Activated effector memory CD4-positive, alpha-beta T cell treated with Interleukin-2 at 50 U/mL for 16 hours (primary cell): ENCODE results near the gene RASL10B.
"Not testable (repeated sequence)": the region's sequence is repeated elsewhere in the genome, so short reads cannot be mapped to it uniquely, and the experiment has no call there.

Experiments
- DNase-seq: peaks from one replicate; pipeline ENCODE4 v3.0.0-alpha.2; 2020

RASL10B gene

DNA sequence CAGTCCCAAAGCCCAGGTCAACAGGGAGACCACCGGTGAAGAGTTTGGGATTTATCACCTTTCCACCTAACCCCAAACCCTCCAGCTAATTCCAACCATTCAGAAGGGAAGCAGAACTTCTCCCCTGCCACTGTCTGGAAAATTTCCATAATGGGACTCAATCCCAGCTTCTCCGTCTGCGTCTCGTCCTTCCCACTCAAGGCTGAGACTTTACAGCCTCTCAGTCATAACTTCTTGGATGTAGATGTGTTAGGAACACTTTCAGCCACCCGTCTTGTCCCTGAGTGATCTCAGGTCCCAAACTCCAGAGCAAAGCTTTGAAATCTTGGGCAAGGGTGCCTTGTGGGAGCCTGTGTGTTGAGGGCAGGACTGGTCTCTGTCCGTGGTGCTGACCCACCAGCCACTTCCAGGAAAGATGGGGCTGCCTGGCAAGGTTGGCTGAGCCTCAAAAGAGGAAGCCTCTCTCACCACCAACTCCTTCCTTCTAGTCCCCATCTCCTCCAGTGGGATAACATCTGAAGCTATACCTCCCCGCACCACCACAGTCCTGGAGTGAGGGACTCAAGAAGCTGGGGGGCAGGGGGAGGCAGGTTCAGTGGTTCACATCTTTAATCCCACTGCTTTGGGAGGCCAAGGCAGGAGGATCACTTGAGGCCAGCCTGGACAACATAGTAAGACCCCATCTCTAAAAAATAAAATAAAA, 12.3 kb downstream of the RASL10B start:
- DNase-seq: no peak

DNA sequence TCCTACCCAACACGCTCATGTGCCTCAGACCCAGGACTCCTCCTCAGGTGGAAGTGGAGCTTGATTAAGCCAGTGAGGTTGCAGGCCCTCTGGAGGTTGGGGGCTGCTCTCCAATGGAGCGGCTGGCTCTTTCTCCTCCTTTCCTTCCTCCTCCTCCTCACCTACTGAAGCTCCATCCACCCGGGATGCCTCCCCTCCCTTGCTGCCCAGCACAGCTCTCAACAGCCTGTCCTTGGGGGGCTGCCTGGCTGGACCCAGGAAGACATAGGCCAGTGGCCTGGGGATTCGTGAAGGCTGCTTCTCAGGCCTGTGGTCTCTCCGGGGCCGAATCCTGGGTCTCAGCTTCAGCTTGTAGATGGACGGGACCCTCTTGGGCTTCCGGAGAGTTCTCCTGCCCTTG, 13.4 kb downstream of the RASL10B start:
- no peak for DNase-seq

DNA sequence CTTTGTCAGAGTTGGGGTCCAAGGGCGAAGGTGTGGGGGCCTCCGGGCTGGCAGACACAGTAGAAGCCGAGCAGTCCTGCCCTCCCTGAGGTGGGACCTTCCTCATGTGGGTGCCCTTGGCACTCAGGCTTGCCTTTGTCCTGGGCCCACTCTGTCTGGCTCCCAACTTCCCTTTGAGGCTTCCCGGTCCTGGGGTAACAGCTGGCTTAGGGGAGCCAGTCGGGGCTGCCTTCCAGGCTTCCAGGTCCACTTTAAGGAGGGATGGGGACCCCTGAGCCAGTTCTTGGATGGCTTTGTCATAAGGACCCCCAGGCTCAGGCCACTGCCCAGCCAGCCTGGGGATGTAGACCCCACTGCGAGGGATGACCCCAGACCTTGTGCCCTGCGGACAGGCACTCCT, 13.8 kb downstream of the RASL10B start:
- no peak for DNase-seq

DNA sequence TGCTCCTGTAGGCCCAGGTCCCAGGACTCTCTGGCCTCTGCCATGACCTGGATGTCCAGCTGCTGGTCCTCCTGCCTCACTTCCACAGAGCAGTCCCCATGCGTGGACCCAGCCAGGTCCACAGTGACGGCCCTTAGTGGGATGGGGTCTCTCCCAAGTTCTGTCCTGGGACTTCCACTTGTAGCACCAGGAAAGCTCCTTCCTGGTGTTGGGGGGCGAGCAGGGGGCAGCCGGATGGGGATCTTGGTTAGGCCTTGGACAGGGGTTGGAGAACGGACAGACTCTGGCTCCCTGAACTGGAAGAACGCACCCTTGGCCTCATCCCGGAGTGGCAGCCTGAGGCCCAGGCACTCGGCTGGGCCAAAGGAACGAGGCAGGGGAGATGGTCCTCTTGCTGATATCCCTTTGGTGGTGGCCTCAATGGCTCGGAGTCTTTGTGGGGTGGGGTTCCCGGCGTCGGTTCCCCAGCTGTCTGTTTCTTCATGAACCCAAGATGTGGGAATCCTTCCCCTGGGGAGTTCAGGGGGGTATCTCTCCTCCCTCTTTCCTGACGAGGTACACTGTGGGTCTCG, 14.4 kb downstream of the RASL10B start:
- DNase-seq: no peak

DNA sequence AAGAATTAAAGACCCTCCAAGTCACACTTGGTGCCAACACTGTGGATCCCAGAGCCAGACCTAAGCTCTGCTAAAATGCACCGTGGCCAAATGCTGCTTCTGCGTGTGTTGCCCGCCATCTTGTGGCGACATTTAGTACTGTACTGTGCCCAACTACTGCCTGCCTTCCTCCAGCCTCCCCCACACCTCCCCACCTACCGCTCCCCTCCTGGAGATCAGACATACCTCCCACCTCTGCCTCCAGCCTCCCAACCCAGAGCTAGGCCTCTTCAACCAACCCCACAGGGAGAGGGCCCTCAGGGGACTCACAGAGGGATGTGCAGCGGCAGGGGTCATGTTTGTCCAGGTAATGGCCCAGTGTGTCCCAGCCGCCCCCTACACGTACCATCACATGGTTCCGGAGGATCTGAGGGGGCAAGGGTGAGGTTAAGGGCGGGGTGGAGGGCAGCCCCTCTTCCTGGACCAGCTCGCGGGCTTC, 16.1 kb downstream of the RASL10B start:
- peak; percentile 61 for DNase-seq

DNA sequence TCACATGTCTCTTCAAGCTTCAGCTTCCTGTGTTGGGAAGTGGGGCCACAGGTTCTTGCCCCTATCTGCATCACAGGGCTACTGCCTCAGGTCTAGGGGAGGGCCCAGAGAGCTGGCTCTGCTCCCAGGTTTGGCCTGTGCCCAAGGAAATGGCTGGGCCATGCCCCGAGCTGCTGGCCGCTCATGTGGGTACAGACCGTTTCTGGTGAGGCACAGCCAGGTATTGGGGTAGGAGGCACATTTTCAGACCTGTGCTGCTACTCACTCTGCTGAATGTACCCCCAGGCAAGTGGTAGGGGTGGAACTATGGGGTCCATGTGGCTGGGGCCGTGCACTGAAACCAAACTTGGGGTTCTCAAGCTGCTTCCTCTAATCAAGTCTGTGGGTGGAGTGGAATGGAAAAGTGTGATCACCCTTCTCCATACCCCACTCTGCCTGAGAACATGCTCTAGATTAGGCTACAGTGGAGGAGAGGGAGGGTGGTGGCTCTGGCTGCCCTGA, 17.0 kb downstream of the RASL10B start:
- no peak for DNase-seq

DNA sequence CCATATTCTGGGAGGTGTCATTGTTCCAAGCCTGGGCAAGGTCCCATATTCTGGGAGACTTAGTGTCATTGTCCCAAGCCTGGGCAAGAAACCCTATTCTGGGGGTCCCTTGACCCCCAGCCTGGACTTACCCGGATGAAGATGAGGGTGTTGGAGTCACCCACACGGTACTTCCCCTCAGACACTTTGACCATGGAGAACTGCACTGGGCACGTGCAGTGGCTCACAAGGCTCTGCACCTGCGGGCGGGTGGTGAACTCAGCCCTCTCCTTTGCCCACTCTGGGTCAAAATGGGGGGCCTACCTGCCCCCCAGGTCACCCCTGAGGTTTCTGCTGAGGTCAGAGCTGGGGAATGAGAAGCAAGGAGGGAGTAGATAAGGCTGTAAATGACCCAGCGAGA, 17.5 kb downstream of the RASL10B start:
- DNase-seq: no peak

DNA sequence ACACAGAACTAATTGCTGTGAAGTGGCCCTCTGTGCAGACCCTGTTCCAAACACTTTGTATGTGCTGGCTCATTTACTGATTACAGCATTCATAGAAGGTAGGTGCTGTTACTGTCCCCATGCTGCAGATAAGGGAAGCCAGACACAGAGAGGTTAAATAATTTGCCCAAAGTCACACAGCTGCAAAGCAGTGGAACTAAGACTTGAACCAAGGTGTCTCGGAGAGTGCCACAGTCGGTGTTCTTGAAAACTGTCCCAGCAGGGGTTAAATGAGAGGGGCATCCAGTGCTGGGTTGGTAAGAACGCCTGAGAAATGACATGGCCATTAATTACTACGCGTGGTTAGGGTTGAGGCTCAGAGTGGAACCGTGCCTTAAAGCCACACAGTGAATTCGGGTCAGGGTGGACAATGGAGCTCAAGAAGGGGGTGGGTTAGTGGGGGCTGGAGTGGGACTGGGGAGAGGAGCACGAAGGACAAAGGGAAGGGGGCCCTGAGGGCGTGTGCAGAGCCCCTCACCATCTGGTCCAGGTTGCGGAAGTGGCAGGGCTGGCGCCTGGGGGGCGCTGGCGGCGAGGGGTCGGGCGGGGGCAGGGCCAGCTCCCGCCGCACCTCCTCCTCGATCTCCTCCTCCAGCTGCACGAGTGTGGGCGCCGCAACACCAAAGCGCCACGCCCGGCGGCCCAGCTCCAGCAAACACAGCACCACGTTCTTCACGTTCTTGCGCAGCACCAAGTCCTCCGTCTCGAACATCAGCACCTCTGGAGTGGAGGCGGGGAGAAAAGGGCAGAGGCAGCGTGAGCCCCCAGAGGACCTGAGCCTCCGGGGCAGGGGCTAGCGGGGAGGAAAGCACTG, 18.3 kb downstream of the RASL10B start:
- no peak for DNase-seq

DNA sequence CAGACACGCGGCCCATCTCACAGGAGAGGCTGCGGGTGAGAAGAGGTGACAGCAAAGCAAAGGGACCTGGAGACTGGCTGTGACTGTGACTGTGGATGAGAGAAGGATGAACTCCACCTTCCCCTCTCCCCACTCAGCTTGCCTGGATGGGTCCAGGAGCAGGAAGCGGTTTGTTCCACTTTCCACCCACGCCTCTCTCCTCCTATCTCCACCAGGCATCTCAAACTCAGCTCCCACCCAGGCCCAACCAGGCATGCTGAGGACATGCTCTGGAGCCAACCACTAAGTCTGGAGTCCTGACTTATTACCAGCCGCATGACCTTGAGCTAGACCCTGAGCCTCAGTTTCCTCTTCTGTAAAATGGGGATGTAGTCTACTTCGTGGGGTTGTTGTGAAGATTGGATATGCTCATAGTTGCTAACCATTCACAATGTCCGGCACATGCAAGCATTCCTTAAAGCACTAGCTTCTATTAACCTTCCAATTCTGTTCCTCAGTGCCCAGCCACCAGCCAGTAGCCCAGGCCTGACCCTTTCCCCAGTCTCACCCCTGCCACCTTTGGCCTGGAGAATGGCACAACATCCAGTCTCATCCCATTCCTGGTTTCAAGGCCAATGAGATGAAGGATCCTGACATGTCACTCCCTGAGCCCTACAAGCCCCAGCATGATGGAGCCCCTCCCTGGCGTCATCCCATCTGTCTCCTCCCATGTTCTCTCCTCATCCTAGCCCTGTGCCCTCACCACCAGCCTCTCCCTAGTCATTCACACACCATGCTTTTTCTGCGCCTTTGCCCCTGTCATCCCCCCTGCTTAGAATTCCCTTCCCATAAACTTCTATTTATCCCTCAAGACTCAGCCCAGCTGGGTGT, 19.3 kb downstream of the RASL10B start:
- DNase-seq: no peak

DNA sequence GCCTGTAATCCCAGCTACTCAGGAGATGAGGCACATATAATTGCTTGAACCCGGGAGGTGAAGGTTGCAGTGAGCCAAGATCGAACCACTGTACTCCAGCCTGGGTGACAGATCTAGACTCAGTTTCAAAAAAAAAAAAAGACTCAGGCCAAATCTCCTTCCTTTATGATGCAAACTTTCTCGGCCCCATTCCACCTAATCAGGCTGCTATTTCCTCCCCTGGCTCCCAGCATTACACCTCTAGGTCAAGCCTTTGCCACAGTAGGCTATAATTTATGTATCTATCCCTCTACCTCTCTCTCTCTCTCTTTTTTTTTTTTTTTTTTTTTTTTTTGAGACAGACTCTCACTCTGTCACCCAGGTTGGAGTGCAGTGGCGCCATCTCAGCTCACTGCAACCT, 20.1 kb downstream of the RASL10B start:
- DNase-seq: not testable (repeated sequence)

DNA sequence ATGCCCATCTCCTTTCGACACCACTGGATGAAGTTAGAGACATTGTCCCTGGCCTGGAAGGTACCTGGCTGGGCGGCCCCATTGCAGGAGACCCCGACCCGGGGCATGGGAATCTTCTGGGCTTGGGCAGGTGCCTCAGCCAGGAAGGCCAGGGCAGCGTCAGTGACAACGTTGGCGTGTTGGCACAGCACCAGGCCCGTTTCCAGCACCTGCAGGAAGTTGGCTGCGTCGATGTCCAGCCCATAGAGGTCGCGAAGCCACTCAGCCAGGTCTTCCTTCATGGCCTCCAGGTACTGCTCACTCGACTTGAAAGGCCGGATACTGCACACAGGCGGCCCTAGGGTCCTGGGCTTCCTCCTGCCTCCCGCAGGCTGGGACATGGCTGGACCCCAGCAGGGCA, 21.0 kb downstream of the RASL10B start:
- no peak for DNase-seq

DNA sequence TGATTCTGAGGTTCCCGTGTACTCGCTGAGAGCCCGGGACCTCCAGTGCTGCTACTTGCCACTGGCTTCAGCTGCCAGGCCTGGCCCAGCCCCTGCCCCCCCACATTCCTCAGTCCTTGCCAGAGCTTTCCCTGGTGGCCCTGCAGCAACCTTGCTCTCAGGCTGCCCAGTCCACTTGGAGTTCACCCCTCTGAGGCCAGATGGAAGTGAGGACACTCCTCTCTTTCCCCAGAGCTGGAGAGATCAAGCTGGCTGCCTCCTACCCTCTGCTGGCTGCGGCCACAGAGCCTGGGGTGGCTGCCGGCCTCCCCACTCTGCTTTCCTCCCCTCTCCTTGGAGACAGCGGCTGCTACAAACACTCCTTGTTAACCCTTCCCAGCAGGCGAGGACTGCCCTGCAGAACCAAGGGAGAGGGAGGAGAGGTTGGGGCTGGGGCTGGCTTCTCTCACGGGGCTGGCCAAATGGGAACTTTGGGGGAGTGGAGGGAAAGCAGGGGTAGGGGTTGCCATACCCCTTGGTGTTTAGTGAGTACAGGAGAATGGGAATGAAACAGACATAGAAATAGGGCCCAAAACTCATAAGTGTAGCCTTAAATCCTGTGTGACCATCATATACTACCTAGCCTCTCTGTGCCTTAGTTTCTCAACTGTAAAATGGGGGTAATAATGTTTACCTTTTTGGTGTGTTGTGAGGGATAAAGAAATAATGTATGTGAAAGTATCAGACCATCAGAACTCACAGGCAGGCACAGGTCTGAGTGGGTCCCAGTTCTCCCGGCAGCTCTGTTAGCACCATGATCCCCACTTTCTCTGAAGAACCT, 21.7 kb downstream of the RASL10B start, which contains the start of gene GAS2L2:
Gene GAS2L2 (minus strand): TSS at position 295 of the 820 bp plus-strand sequence. CDS start 389 bp downstream, outside the sequence.
- no peak for DNase-seq

DNA sequence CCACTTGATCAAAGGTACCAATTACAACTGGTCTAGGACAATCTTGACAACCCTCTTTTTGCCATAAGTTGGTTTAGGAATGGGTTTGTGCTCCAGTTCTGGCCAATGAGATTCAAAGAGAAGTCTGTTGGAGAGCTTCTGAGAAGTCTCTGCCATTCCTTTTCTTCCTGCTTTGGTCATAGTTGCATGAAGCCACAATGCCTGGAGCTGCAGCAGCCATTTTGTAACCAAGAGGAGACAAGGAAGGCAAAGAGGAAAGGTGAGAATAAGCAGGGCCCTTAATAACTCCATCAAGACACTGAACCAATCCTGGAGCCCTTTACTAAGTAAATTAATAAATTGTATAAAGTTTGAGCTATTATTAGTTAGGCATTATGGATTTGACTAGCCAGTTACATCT, 25.8 kb downstream of the RASL10B start:
- DNase-seq: no peak

DNA sequence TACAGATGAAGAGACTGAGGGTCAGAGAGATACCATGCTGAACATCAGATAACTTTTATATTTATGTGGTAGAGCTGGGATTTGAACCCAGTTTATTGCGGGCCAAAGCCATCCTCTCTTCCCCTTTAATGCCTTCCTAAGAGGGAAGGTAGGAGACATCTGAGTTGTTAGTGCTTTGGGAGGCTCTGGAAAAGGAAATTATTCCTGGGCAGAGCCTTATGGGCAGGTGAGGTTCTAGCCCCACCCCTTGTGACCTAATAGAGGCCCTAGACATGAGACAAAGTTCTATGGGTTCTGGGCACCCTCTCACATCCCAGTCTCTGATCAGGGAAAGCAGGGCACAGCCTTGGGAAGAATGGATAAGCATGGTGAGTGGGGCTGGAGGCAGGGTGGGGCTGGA, 29.1 kb downstream of the RASL10B start, which contains the start of gene C17orf50:
Gene C17orf50 (plus strand): TSS at position 301 of the 400 bp plus-strand sequence. CDS start 55 bp downstream, at position 356.
- no peak for DNase-seq

DNA sequence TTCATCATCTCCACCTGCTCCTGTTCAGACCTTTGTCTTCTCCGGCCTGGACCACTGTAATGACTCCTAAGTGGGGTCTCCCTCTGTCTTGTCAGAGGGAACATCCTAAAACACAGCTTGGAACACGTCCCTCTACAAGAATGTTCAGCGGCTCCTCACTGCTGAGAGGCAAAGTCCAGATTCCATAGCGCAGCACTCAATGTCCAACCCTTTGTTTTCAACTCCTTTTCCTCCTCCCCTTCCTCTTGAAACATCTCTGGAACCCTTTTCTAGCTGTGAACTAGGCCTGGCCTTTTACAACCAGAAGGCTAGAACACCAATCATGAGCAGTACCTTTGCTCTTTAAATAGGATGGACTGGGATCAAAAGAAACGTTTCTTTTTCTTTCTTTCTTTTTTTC, 30.2 kb downstream of the RASL10B start:
- DNase-seq: no peak

DNA sequence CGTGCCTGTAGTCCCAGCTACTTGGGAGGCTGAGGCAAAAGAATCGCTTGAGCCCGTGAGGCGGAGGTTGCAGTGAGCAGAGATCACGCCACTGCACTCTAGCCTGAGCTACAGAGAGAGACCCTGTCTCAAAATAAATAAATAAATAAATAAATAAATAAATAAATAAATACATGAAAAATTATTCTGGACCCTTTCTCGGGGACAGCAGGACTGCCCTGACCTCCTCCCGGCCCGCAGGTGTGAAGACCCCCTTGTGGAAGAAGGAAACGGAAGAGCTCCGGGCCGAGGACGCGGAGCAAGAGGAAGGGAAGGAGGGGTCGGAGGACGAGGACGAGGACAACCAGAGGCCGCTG, 32.3 kb downstream of the RASL10B start:
- DNase-seq: no peak

DNA sequence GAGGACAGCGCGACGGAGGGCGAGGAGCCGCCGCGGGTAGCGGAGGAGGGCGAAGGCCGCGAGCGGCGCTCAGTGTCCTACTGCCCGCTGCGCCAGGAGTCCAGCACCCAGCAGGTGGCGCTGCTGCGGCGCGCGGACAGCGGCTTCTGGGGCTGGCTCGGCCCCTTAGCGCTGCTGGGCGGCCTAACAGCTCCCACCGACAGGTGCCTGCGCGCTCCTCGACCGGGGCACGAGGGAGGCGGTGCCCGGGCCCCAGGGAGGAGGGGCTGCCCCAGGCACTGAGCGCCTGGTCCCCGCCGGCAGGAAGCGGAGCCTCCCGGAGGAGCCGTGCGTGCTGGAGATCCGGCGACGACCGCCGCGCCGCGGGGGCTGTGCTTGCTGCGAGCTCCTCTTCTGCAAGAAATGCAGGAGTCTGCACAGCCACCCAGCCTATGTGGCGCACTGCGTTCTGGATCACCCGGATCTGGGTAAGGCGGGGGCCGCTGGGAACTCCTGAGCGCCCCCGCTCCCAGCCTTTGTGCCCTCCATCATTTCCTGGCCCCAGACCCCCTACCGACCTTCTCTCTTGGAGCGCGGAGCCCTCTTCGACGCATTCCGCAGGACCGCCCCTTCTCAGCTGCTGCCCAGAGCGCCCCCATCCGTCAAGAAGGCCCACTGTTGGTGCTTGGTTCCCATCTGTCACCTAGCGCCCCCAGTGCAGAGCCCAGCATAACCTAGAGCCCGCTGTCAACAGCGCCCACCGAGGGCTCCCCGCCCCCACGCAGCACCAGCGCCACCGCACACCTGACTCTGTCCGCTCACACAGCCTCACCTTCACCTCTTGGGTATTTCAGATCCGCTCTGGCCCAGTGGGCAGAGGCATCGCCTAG, 32.9 kb downstream of the RASL10B start:
- DNase-seq: peak; percentile 79

DNA sequence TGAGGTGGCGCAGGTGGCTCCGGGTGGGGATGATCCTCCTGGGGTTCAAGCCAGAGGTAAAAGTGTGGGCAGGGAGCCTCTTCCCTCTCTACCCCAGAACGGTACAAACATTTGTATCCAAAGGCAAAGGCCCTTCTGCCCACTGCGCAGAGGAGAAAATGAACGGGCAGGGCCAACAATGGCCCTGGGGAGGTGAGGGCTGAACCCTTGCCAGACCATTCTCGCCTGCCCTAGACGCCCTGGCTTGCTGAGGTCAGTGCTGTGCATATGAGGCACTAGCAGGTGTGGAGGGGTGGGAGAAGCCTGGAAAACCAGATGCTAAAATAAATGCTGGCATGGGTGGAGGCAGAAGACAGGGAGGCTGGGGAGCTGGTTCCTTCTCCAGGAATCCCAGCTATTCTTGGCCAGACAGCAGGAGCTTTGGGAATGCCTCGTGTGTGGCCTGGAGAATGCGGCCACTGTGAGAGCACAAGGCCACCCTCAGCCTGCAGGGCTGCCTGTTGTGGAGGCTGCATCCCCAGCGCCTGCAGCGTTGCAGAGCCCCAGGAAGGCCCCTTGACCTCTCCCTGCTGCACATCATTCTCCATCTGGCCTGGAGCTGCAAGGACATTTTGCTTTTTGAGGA, 33.8 kb downstream of the RASL10B start:
- DNase-seq: no peak

DNA sequence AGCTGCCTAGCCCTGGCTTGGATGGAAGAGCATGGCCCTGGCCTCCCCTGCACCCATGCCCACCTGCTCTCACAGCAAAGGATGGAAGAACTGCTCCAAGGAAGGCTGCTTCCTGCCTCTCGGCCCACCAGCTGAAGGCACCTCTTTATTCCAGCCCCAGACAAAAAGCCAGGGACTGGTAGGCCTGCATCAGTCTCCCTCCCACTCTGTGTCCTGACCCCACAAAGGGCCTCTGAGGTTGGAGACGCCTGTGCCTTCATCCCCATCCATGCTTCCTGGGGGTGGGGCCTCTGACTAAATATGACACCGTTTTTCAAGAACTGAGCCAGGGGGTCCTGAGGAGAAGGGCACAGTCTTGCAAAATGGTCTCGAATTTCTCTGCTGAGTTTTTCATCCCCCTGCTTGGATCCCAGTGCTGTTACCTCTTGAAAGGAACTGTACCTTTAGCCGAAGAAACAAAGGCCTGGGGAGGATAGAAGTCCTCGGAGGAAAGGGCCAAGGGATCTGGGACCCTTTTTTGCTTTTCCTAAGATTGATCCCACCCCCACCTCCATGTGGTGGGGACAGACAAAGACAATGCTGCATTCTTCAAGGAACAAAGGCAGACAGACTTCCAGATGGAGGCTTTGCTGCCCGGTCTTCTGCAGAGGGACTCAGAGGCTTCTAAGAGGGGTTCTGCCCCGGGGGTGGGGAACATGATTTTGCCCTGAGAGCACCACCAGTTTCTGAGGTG, 34.5 kb downstream of the RASL10B start:
- DNase-seq: no peak
